Measurements from ENCODE around the gene NUP214. TPM values are rescaled to one million over a fixed set of nuclear protein-coding genes. Genes with fewer than 3 reads are reported as not detected.

Gene NUP214
- total and polyA plus RNA-seq, 2 of the 4 experiments (the other 2 are of a cell fraction) = 7.9 to 13.4 TPM

GRCh38 chr9:131186622-131187021 is 61.2 kb downstream of the NUP214 start:
- no peak overlapping the region for H3K18ac ChIP-seq (ENCODE audit: low read depth, low read length)
- H3K4me3 ChIP-seq (ENCODE audit: insufficient read depth, low read depth, low read length) = no peak overlapping the region
- TF ChIP-seq MXI1 (IDR thresholded peaks at IDR 0.05; ENCODE audit: borderline replicate concordance, low read depth, low read length) (no peak), SMC3 (IDR thresholded peaks at IDR 0.05; ENCODE audit: low read depth, low read length) (no peak), CHD1 (IDR thresholded peaks at IDR 0.05; ENCODE audit: low read depth, low read length) (no peak), RCOR1 (IDR thresholded peaks at IDR 0.05; ENCODE audit: insufficient replicate concordance, low read length) (no peak), MAFK (IDR thresholded peaks at IDR 0.05; ENCODE audit: low read depth, low read length) (no peak), RAD21 (IDR thresholded peaks at IDR 0.05; ENCODE audit: low read length) (no peak)
- DNase-seq (no peak), ATAC-seq (ENCODE audit: low read depth) (no peak)
- no peak overlapping the region for H2AK9ac ChIP-seq (replicated peaks; ENCODE audit: low read depth, low read length, poor library complexity)
- POLR2A ChIA-PET (ENCODE audit: unreplicated experiment) = no interaction called here
- no peak overlapping the region for H2BK5ac ChIP-seq (ENCODE audit: low read depth, low read length, poor library complexity, severe bottlenecking)
- H3K27me3 ChIP-seq (ENCODE audit: control insufficient read depth, insufficient read depth, low read length) = no peaks in the 10 kb centered on the region
- no peaks in the 10 kb centered on the region for H3K9me3 ChIP-seq (ENCODE audit: control insufficient read depth, insufficient read depth, low read length)
- no peak overlapping the region for H3K9ac ChIP-seq (ENCODE audit: low read depth, low read length)
- H3K9me1 ChIP-seq (ENCODE audit: insufficient read depth, low read length) = peaks cover 2% of the 10 kb centered on the region; the same call in 1 of the 2 replicates
- no peak overlapping the region for H3K27ac ChIP-seq (ENCODE audit: insufficient read depth, low read length)
- no TSS peak for BruUV-seq (replicated peaks)
- peaks cover 3 to 7% of the 10 kb centered on the region in 2 experiments; a peak in 1 of 4 replicates for H3K79me1 ChIP-seq (ENCODE audit: low read depth in 1 of 2, low read length in 2 of 2)
- dilution Hi-C loops (cut with HindIII; ENCODE audit: low sequenced_read_pairs, unreplicated experiment) = no loop called here
- H4K5ac ChIP-seq (ENCODE audit: low read depth, low read length) = no peak overlapping the region
- 88% methylated on average over 2 of the region's 4 CpGs; no CpG with 5 or more reads in 1 of the 2 experiments for WGBS, 2 experiments (ENCODE audit: extremely low coverage in 2 of 2, insufficient read length in 1 of 2)
- CTCF ChIA-PET = no interaction called here
- H4K20me1 ChIP-seq (ENCODE audit: insufficient read depth, low read length) = no peaks in the 10 kb centered on the region
- intact Hi-C loops (cut with micrococcal nuclease) = no loop called here
- no peak overlapping the region for H3K23ac ChIP-seq (ENCODE audit: low read depth, low read length)
- H3K4me2 ChIP-seq (ENCODE audit: low read depth, low read length) = no peak overlapping the region
- H3K4ac ChIP-seq (ENCODE audit: low read depth, low read length) = no peak overlapping the region
- H2BK120ac ChIP-seq (ENCODE audit: low read depth, low read length) = no peak overlapping the region
- in situ Hi-C loops (cut with MboI; ENCODE audit: low sequenced_read_pairs) = no loop called here
- no peak overlapping the region for H3K56ac ChIP-seq (ENCODE audit: extremely low read depth, insufficient read depth, low read length)
- H3K4me1 ChIP-seq (ENCODE audit: control insufficient read depth, insufficient read depth, low read length) = peaks cover 5% of the 10 kb centered on the region
- H2AK5ac ChIP-seq (ENCODE audit: low read depth, low read length) = no peak overlapping the region
- H2BK15ac ChIP-seq (ENCODE audit: low read depth, low read length) = no peak overlapping the region
- no peak overlapping the region for H4K8ac ChIP-seq (ENCODE audit: low read depth in 2 of 2, low read length in 2 of 2)
- no peak overlapping the region for H2AFZ ChIP-seq (replicated peaks; ENCODE audit: low read length, poor library complexity)
- H2BK20ac ChIP-seq (ENCODE audit: low read depth, low read length) = no peak overlapping the region
- peaks cover 19% of the 10 kb centered on the region for H3K36me3 ChIP-seq (ENCODE audit: control insufficient read depth, insufficient read depth, low read length)
- no peak overlapping the region for H4K91ac ChIP-seq (ENCODE audit: insufficient read depth, low read depth, low read length)
- H3K14ac ChIP-seq (replicated peaks; ENCODE audit: low read depth, low read length) = no peak overlapping the region
